HepG2 (cell line): ENCODE measurements around the gene GRM4. TPM values are rescaled to one million over a fixed set of nuclear protein-coding genes. Genes with fewer than 3 reads are reported as not detected.

Experiments used
- ATM ChIP-seq: fragments of 450-650 bp; IDR thresholded peaks from 2 replicates; pipeline ENCODE4 v1.7.1; 2017; ENCODE audit warnings: mild to moderate bottlenecking, borderline replicate concordance
- CHCHD3 ChIP-seq: sonication (generic); formaldehyde crosslinking; IDR thresholded peaks from 2 replicates; pipeline ENCODE4 v1.8.0; 2022; ENCODE audit warnings: mild to moderate bottlenecking, missing genetic modification reagents, moderate library complexity
- HOXA7 ChIP-seq: sonication (generic); formaldehyde crosslinking; IDR thresholded peaks from 2 replicates; pipeline ENCODE4 v1.8.1; 2022; ENCODE audit warnings: mild to moderate bottlenecking, missing genetic modification reagents, moderate library complexity
- RAD51 ChIP-seq: fragments of 450-650 bp; IDR thresholded peaks from 2 replicates; pipeline ENCODE4 v1.6.1; 2016; ENCODE audit warnings: borderline replicate concordance
- RELA ChIP-seq: sonication (generic); formaldehyde crosslinking; IDR thresholded peaks from 2 replicates; pipeline ENCODE4 v1.4.0; 2020; ENCODE audit warnings: missing genetic modification reagents
- SRSF4 ChIP-seq: fragments of 200-400 bp; formaldehyde crosslinking; IDR thresholded peaks from one replicate; pipeline ENCODE4 v1.6.1; 2018; ENCODE audit warnings: mild to moderate bottlenecking, low read depth, low read length, moderate library complexity; ENCODE audit not compliant: poor library complexity, severe bottlenecking
- ZFX ChIP-seq: sonication (generic); formaldehyde crosslinking; IDR thresholded peaks from 2 replicates; pipeline ENCODE4 v1.4.0; 2020; ENCODE audit warnings: mild to moderate bottlenecking, low read depth, missing genetic modification reagents, moderate library complexity
- ZNF260 ChIP-seq: sonication (generic); formaldehyde crosslinking; IDR thresholded peaks from 2 replicates; pipeline ENCODE4 v1.4.0; 2020; ENCODE audit warnings: missing genetic modification reagents, low read depth, mild to moderate bottlenecking, borderline replicate concordance
- ZNF326 ChIP-seq: sonication (generic); formaldehyde crosslinking; IDR thresholded peaks from 2 replicates; pipeline ENCODE4 v1.4.0; 2020; ENCODE audit warnings: missing genetic modification reagents, borderline replicate concordance
- ZNF460 ChIP-seq: sonication (generic); formaldehyde crosslinking; IDR thresholded peaks from 2 replicates; pipeline ENCODE4 v1.5.1; 2020; ENCODE audit warnings: missing genetic modification reagents, mild to moderate bottlenecking, borderline replicate concordance
- polyA plus RNA-seq, 8 experiments: library from polyadenylated mRNA; depleted of rRNA in 3 of 8; stranded (reverse) in 7 of 8; unstranded in 1 of 8; fragments of >200 nt; fragmentation: Illumina TruSeq in 4 of 8; extraction: Trizol in 4 of 8; gene quantifications; 2 replicates each; pipeline versions ENCODE4 v1.2.1 to v1.2.3, GENCODE V29; 2011 to 2016; ENCODE audit warnings: low read depth in 4 of 8, missing spikeins in 1 of 8, mixed read lengths in 1 of 8; ENCODE audit not compliant: insufficient read depth in 1 of 8
- total RNA-seq, 5 experiments: library from RNA; depleted of rRNA; stranded (reverse); fragments of >200 nt; fragmentation: Illumina TruSeq; extraction: Trizol; gene quantifications; 2 replicates each; pipeline ENCODE4 v1.2.3, GENCODE V29; 2016; ENCODE audit warnings: low read depth in 1 of 5
- TF ChIP-seq, protein P1 (sequence below), 2 experiments: IDR thresholded peaks; 2 replicates each; pipeline ENCODE4 v1.6.1; 2011 to 2012; ENCODE audit warnings: low read length in 2 of 2, borderline replicate concordance in 1 of 2, low read depth in 1 of 2, mild to moderate bottlenecking in 1 of 2, moderate library complexity in 1 of 2
- TF ChIP-seq, protein P2 (sequence below), 2 experiments: fragments of 450-650 bp in 1 of 2; sonication (generic) in 1 of 2; formaldehyde crosslinking; IDR thresholded peaks; 2 replicates each; pipeline versions ENCODE4 v1.5.0 to v1.8.0; 2020 to 2022; ENCODE audit warnings: mild to moderate bottlenecking in 1 of 2, missing genetic modification reagents in 1 of 2
- TF ChIP-seq, protein P3 (sequence below): sonication (generic); formaldehyde crosslinking; IDR thresholded peaks from 2 replicates; pipeline ENCODE4 v1.5.1; 2020; ENCODE audit warnings: missing genetic modification reagents, mild to moderate bottlenecking, borderline replicate concordance

Gene GRM4
- total and polyA plus RNA-seq, 2 of the 13 experiments (the other 11 are each of a cell fraction or from before 2014, with no cell fraction given), result not detected

DNA sequence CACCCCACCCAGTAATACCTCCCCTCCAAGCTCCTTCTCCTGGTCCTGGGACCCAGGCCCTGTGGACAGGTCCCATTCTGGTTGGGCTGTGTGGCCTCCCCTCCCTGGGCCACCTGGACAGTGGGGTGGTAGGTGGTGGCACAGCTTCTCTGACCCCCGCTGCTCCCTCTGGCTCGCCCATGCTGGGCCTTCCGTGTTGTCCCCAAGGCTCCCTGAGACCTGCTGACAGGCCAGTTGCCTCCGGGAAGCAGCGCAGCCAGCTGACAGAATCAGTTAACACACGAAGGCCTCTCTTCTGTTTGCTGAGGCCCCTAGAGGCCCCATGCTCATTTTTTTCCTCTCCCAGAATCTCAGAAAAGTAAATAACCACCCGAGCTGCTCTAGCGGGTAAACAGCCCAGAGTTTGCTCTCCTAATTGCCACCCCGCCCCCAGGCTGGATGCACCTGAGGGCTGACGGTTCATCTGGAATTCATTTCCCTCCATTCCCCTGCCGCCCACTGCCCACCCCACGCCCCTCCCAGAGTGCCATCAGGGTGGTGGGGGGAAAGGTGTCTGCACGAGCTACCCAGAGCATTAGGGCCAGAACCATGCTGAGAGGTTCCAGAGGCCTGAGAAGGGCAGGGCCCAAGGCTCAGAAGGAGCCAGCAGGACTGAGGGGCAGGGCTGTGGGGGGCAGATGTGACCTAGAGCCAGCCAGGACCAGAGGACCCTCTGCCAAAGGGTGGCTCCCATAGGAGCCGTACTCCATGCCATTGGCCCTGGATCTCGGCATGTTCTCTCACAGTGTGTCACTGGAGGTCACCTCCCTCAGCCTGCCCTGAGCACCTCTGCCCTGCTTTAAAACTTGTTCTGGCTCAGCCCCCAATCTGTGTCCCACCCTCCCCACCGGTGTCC, 157.5 kb downstream of the GRM4 start (continued):
- TF ChIP-seq, protein P1, sequence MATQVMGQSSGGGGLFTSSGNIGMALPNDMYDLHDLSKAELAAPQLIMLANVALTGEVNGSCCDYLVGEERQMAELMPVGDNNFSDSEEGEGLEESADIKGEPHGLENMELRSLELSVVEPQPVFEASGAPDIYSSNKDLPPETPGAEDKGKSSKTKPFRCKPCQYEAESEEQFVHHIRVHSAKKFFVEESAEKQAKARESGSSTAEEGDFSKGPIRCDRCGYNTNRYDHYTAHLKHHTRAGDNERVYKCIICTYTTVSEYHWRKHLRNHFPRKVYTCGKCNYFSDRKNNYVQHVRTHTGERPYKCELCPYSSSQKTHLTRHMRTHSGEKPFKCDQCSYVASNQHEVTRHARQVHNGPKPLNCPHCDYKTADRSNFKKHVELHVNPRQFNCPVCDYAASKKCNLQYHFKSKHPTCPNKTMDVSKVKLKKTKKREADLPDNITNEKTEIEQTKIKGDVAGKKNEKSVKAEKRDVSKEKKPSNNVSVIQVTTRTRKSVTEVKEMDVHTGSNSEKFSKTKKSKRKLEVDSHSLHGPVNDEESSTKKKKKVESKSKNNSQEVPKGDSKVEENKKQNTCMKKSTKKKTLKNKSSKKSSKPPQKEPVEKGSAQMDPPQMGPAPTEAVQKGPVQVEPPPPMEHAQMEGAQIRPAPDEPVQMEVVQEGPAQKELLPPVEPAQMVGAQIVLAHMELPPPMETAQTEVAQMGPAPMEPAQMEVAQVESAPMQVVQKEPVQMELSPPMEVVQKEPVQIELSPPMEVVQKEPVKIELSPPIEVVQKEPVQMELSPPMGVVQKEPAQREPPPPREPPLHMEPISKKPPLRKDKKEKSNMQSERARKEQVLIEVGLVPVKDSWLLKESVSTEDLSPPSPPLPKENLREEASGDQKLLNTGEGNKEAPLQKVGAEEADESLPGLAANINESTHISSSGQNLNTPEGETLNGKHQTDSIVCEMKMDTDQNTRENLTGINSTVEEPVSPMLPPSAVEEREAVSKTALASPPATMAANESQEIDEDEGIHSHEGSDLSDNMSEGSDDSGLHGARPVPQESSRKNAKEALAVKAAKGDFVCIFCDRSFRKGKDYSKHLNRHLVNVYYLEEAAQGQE (IDR thresholded peaks at IDR 0.05; ENCODE audit: borderline replicate concordance in 1 of 2, low read depth in 1 of 2, low read length in 2 of 2), result peak in 1 of 2 experiments; percentile 83; a peak in 2 of 4 replicates
- TF ChIP-seq ZNF460 (CRISPR knock-in tag) (no peak), SRSF4 (no peak), ZNF260 (CRISPR knock-in tag) (no peak), ATM (no peak), RAD51 (no peak), ZNF326 (CRISPR knock-in tag) (no peak), CHCHD3 (CRISPR knock-in tag) (no peak; the same call in 1 of the 2 replicates), HOXA7 (CRISPR knock-in tag) (no peak), RELA (no peak), ZFX (CRISPR knock-in tag) (peak; percentile 80)
- TF ChIP-seq, protein P2, sequence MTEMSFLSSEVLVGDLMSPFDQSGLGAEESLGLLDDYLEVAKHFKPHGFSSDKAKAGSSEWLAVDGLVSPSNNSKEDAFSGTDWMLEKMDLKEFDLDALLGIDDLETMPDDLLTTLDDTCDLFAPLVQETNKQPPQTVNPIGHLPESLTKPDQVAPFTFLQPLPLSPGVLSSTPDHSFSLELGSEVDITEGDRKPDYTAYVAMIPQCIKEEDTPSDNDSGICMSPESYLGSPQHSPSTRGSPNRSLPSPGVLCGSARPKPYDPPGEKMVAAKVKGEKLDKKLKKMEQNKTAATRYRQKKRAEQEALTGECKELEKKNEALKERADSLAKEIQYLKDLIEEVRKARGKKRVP (CRISPR knock-in tag; IDR thresholded peaks at IDR 0.05), result no peak
- TF ChIP-seq, protein P3, sequence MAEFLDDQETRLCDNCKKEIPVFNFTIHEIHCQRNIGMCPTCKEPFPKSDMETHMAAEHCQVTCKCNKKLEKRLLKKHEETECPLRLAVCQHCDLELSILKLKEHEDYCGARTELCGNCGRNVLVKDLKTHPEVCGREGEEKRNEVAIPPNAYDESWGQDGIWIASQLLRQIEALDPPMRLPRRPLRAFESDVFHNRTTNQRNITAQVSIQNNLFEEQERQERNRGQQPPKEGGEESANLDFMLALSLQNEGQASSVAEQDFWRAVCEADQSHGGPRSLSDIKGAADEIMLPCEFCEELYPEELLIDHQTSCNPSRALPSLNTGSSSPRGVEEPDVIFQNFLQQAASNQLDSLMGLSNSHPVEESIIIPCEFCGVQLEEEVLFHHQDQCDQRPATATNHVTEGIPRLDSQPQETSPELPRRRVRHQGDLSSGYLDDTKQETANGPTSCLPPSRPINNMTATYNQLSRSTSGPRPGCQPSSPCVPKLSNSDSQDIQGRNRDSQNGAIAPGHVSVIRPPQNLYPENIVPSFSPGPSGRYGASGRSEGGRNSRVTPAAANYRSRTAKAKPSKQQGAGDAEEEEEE, result no peak
